Measurements from ENCODE around the gene CXXC5. TPM values are rescaled to one million over a fixed set of nuclear protein-coding genes. Genes with fewer than 3 reads are reported as not detected.
A peak's percentile ranks its signal among the peaks of the same experiment; 100 is the strongest.

CXXC5 gene
- total and polyA plus RNA-seq, 2 of the 4 experiments (the other 2 are of a cell fraction), result 24.9 to 35.7 TPM

GRCh38 chr5:139658928-139659667 lies 10.9 kb downstream of the CXXC5 start:
- peaks cover 4% of the 10 kb centered on the region; the same call in 1 of the 2 replicates for H4K20me1 ChIP-seq (ENCODE audit: insufficient read depth, low read length)
- peak overlapping the region; percentile 98 for H2AK9ac ChIP-seq (replicated peaks; ENCODE audit: low read depth, low read length, poor library complexity)
- H3K4me2 ChIP-seq (ENCODE audit: low read depth, low read length), result peak overlapping the region; percentile 30
- peaks cover 48% of the 10 kb centered on the region for H3K9me1 ChIP-seq (ENCODE audit: insufficient read depth, low read length)
- H2AFZ ChIP-seq (replicated peaks; ENCODE audit: low read length, poor library complexity), result peak overlapping the region; percentile 87
- peak; percentile 77 for DNase-seq
- dilution Hi-C loops (cut with HindIII; ENCODE audit: low sequenced_read_pairs, unreplicated experiment) (no loop called here), intact Hi-C loops (cut with micrococcal nuclease) (loop anchor here (2.0 kb wide), 1 partner anchor 38 kb away; no protein-coding TSS in a partner anchor), in situ Hi-C loops (cut with MboI; ENCODE audit: low sequenced_read_pairs) (no loop called here)
- peak overlapping the region; percentile 46 to 79 for H4K8ac ChIP-seq (ENCODE audit: low read depth in 2 of 2, low read length in 2 of 2)
- H2BK15ac ChIP-seq (ENCODE audit: low read depth, low read length), result peak overlapping the region; percentile 66
- peak overlapping the region; percentile 26 for H3K18ac ChIP-seq (ENCODE audit: low read depth, low read length)
- peak overlapping the region; percentile 53 for H3K9ac ChIP-seq (ENCODE audit: low read depth, low read length)
- no TSS peak for BruUV-seq (replicated peaks)
- 0% methylated on average over 5 of the region's 15 CpGs; no CpG with 5 or more reads in 1 of the 2 experiments for WGBS, 2 experiments (ENCODE audit: extremely low coverage in 2 of 2, insufficient read length in 1 of 2)
- ChIA-PET POLR2A (ENCODE audit: unreplicated experiment) (interaction anchor here (0.8 kb wide), 1 partner anchor 11 kb away, joined by 3 read pairs; the partner anchor contains the start of gene CXXC5), CTCF (interaction anchor here (1.4 kb wide), 1 partner anchor 52 kb away, joined by 3 read pairs; no protein-coding TSS in a partner anchor)
- ATAC-seq (ENCODE audit: low read depth), result peak; percentile 19
- peaks cover 42 to 90% of the 10 kb centered on the region in 2 experiments for H3K79me1 ChIP-seq (ENCODE audit: low read depth in 1 of 2, low read length in 2 of 2)
- H3K14ac ChIP-seq (replicated peaks; ENCODE audit: low read depth, low read length), result peak overlapping the region; percentile 77
- H3K4me1 ChIP-seq (ENCODE audit: control insufficient read depth, insufficient read depth, low read length), result peaks cover 64% of the 10 kb centered on the region
- no peaks in the 10 kb centered on the region for H3K27me3 ChIP-seq (ENCODE audit: control insufficient read depth, insufficient read depth, low read length)
- H2BK120ac ChIP-seq (ENCODE audit: low read depth, low read length), result peak overlapping the region; percentile 78
- no peaks in the 10 kb centered on the region for H3K36me3 ChIP-seq (ENCODE audit: control insufficient read depth, insufficient read depth, low read length)
- H2AK5ac ChIP-seq (ENCODE audit: low read depth, low read length), result peak overlapping the region; percentile 87
- TF ChIP-seq MAZ (IDR thresholded peaks at IDR 0.05; ENCODE audit: borderline replicate concordance, low read depth, low read length) (peak; percentile 66), RAD21 (IDR thresholded peaks at IDR 0.05; ENCODE audit: low read length) (no peak; the same call in 1 of the 2 replicates)
- H3K9me3 ChIP-seq (ENCODE audit: control insufficient read depth, insufficient read depth, low read length), result no peaks in the 10 kb centered on the region
- peak overlapping the region; percentile 85 for H2BK20ac ChIP-seq (ENCODE audit: low read depth, low read length)
- peak overlapping the region; percentile 99 for H2BK5ac ChIP-seq (ENCODE audit: low read depth, low read length, poor library complexity, severe bottlenecking)
- peak overlapping the region; percentile 95 for H3K27ac ChIP-seq (ENCODE audit: insufficient read depth, low read length)
- peak overlapping the region; percentile 3; the same call in 1 of the 2 replicates for H3K4me3 ChIP-seq (ENCODE audit: insufficient read depth, low read depth, low read length)
- peak overlapping the region; percentile 17 for H4K5ac ChIP-seq (ENCODE audit: low read depth, low read length)
- peak overlapping the region; percentile 67 for H3K56ac ChIP-seq (ENCODE audit: extremely low read depth, insufficient read depth, low read length)
- H3K23ac ChIP-seq (ENCODE audit: low read depth, low read length), result peak overlapping the region; percentile 89
- H4K91ac ChIP-seq (ENCODE audit: insufficient read depth, low read depth, low read length), result peak overlapping the region; percentile 92
- peak overlapping the region; percentile 90 for H3K4ac ChIP-seq (ENCODE audit: low read depth, low read length)

All from IMR-90 (cell line).